T-helper 1 cell (primary cell): Measurements from ENCODE around the gene KIAA1210.
"Not testable (repeated sequence)": the region's sequence is repeated elsewhere in the genome, so short reads cannot be mapped to it uniquely, and the experiment has no call there.

Experiments used
- DNase-seq, 5 donors: peaks; one replicate each; pipeline ENCODE4 v3.0.0-alpha.2; 2012 to 2020

Gene KIAA1210

DNA sequence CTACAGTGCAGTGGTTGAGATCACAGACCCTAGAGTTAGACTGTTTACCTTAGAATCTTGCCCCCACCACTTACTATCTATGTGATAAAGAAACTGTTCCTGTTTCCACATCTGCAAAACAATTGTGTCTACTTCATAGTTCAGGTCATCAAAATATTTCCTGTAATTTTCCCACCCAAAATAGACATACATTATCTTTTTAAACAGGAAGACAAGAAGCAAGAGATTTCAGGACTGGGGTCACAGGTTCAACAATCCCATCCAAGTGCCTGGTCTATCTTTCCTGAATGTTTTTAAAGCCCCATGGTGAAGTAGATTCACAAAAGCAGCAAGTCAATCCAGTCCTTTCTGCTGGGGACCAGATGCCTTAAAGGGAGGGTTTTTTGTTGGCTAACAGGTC, 96.6 kb downstream of the KIAA1210 start:
- no peak for DNase-seq

GRCh38 chrX:119029656-119030055, 98.0 kb downstream of the KIAA1210 start:
- not testable (repeated sequence) for DNase-seq

GRCh38 chrX:119028733-119029330, 98.8 kb downstream of the KIAA1210 start:
- DNase-seq, result no peak
